ENCODE results near the gene TGM4. TPM values are rescaled to one million over a fixed set of nuclear protein-coding genes. Genes with fewer than 3 reads are reported as not detected.

TGM4 gene
- total and polyA plus RNA-seq, 10 of the 15 experiments (the other 5 are each of a cell fraction or from before 2014, with no cell fraction given), result not detected

DNA sequence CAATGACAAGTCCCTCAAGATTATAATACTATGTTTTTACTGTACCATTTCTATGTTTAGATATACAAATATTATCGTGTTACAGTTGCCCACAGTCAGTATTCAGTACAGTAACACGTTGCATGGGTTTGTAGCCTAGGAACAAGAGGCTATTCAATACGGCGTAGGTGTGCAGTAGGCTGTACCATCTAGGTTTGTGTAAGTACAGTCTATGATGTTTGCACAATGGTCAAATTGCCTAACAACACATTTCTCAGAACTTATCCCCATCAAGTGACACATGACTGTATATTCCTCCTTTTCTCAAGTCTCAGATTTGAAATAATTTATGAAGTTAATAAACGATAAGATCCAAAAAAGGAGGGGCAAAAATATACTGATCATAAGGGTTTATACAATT lies 79.9 kb downstream of the TGM4 start (continued):
- TF ChIP-seq, protein P1, sequence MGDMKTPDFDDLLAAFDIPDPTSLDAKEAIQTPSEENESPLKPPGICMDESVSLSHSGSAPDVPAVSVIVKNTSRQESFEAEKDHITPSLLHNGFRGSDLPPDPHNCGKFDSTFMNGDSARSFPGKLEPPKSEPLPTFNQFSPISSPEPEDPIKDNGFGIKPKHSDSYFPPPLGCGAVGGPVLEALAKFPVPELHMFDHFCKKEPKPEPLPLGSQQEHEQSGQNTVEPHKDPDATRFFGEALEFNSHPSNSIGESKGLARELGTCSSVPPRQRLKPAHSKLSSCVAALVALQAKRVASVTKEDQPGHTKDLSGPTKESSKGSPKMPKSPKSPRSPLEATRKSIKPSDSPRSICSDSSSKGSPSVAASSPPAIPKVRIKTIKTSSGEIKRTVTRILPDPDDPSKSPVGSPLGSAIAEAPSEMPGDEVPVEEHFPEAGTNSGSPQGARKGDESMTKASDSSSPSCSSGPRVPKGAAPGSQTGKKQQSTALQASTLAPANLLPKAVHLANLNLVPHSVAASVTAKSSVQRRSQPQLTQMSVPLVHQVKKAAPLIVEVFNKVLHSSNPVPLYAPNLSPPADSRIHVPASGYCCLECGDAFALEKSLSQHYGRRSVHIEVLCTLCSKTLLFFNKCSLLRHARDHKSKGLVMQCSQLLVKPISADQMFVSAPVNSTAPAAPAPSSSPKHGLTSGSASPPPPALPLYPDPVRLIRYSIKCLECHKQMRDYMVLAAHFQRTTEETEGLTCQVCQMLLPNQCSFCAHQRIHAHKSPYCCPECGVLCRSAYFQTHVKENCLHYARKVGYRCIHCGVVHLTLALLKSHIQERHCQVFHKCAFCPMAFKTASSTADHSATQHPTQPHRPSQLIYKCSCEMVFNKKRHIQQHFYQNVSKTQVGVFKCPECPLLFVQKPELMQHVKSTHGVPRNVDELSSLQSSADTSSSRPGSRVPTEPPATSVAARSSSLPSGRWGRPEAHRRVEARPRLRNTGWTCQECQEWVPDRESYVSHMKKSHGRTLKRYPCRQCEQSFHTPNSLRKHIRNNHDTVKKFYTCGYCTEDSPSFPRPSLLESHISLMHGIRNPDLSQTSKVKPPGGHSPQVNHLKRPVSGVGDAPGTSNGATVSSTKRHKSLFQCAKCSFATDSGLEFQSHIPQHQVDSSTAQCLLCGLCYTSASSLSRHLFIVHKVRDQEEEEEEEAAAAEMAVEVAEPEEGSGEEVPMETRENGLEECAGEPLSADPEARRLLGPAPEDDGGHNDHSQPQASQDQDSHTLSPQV (IDR thresholded peaks at IDR 0.05), result no peak
- no peak for TF ChIP-seq JUNB (IDR thresholded peaks at IDR 0.05)
- TF ChIP-seq ASH2L (IDR thresholded peaks at IDR 0.05; ENCODE audit: borderline replicate concordance, low read depth), result no peak
- no peak for TF ChIP-seq GABPA (IDR thresholded peaks at IDR 0.05; ENCODE audit: low read depth)
- TF ChIP-seq BACH1 (IDR thresholded peaks at IDR 0.05; ENCODE audit: borderline replicate concordance), result no peak
- no peak for TF ChIP-seq SREBF1 (IDR thresholded peaks at IDR 0.05; ENCODE audit: low read length)
- TF ChIP-seq CHD2 (IDR thresholded peaks at IDR 0.05; ENCODE audit: borderline replicate concordance, low read depth, low read length), result no peak
- TF ChIP-seq, protein P2, sequence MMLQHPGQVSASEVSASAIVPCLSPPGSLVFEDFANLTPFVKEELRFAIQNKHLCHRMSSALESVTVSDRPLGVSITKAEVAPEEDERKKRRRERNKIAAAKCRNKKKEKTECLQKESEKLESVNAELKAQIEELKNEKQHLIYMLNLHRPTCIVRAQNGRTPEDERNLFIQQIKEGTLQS (IDR thresholded peaks at IDR 0.05; ENCODE audit: borderline replicate concordance, extremely low read depth, low read depth, low read length), result no peak
- no peak for TF ChIP-seq SKIL (IDR thresholded peaks at IDR 0.05; ENCODE audit: low read depth, poor library complexity, severe bottlenecking)
- TF ChIP-seq, protein P3, sequence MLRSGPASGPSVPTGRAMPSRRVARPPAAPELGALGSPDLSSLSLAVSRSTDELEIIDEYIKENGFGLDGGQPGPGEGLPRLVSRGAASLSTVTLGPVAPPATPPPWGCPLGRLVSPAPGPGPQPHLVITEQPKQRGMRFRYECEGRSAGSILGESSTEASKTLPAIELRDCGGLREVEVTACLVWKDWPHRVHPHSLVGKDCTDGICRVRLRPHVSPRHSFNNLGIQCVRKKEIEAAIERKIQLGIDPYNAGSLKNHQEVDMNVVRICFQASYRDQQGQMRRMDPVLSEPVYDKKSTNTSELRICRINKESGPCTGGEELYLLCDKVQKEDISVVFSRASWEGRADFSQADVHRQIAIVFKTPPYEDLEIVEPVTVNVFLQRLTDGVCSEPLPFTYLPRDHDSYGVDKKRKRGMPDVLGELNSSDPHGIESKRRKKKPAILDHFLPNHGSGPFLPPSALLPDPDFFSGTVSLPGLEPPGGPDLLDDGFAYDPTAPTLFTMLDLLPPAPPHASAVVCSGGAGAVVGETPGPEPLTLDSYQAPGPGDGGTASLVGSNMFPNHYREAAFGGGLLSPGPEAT (IDR thresholded peaks at IDR 0.05; ENCODE audit: low read depth), result no peak

Data from GM12878 (cell line).